ENCODE data around the gene HOXC10.

Gene HOXC10

DNA sequence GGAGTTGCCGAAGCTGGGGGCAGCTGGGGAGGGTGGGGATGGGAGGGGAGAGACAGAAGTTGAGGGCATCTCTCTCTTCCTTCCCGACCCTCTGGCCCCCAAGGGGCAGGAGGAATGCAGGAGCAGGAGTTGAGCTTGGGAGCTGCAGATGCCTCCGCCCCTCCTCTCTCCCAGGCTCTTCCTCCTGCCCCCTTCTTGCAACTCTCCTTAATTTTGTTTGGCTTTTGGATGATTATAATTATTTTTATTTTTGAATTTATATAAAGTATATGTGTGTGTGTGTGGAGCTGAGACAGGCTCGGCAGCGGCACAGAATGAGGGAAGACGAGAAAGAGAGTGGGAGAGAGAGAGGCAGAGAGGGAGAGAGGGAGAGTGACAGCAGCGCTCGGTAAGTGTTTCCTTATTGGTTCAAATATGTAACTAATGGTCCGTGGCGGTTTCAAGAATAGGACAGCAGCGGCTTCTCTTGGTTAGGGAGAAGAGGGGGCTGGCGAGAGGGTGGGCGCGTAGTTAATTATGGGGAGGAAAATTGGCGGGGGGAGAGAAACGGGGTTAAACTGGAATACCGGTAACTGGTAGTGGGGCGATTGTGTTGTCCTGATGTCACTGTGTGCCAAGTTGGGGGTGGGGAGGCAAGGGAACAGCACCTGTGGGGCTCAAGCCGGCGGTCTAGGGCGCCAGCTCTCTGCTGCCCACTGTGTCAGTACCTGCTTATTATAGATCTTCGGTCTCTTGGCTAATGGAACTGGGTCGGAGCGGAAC lies 32.3 kb downstream of the HOXC10 start:
- DNase-seq (ENCODE audit: low read depth), result no peak
- TF ChIP-seq, protein P1, sequence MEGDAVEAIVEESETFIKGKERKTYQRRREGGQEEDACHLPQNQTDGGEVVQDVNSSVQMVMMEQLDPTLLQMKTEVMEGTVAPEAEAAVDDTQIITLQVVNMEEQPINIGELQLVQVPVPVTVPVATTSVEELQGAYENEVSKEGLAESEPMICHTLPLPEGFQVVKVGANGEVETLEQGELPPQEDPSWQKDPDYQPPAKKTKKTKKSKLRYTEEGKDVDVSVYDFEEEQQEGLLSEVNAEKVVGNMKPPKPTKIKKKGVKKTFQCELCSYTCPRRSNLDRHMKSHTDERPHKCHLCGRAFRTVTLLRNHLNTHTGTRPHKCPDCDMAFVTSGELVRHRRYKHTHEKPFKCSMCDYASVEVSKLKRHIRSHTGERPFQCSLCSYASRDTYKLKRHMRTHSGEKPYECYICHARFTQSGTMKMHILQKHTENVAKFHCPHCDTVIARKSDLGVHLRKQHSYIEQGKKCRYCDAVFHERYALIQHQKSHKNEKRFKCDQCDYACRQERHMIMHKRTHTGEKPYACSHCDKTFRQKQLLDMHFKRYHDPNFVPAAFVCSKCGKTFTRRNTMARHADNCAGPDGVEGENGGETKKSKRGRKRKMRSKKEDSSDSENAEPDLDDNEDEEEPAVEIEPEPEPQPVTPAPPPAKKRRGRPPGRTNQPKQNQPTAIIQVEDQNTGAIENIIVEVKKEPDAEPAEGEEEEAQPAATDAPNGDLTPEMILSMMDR (IDR thresholded peaks at IDR 0.05; ENCODE audit: low read depth, low read length, missing control alignments), result peak; percentile 23
- peak overlapping the region; percentile 54 for H3K4me3 ChIP-seq (ENCODE audit: low read depth, low read length)

DNA sequence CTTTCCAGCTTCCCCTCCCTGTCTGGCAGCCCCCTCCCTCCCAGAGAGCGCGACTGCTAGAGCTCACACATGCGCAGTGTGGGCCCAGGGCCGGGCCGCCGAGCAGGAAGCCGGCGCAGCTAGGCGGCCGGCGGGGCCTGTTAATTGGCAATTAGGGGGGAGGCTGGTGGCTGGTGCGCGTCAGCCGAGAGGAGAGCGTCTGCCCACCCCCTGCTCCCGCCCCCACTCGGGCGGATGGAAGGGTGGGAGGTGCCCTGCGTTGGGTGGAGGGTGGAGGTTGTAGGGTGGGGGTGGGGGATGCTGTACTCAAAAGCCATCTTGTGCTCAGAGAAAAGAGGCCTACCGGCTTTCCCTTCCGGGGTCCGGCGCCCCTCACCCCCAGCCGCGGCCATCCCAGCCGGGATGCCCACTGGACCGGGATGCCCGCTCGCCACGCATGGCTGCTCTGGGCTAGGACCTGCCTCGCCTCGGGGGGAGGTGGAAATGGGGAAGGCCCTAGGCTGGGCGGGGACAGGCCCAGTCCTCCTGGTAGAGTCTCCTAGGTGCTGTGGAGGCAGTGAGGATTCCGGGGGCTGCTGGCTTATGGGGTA lies 33.0 kb downstream of the HOXC10 start:
- DNase-seq (ENCODE audit: low read depth), result peak; percentile 49
- TF ChIP-seq, protein P1 (IDR thresholded peaks at IDR 0.05; ENCODE audit: low read depth, low read length, missing control alignments), result no peak

DNA sequence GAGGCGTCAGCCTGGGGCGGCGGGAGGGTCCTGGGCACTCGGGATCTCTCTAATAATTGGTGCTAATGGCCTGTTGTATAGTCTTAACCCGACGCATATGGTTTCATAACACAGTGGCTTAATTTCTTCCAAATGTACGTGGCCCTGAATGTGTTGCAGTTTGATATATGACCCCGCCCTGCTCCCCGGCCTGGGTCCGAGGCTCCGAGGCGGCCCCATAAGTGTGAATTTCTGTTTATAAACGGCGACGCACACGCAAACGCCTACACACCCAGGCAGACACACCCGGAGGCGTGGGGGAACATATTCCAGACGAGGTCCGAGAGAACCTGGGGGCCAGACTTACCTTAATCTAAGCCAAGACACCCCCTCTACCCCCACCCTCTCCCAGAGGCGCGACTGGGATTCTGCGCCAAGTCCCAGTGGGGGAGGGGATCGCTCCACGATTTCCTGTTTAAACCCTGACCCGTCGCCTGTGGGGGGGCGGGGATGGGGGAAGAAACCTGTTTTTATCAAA lies 33.6 kb downstream of the HOXC10 start:
- TF ChIP-seq, protein P1 (IDR thresholded peaks at IDR 0.05; ENCODE audit: low read depth, low read length, missing control alignments), result no peak
- DNase-seq (ENCODE audit: low read depth), result no peak
- H3K4me3 ChIP-seq (ENCODE audit: low read depth, low read length), result peak overlapping the region; percentile 54

More for the DNA sequence above, 33.0 kb downstream of the HOXC10 start:
- H3K4me3 ChIP-seq (ENCODE audit: low read depth, low read length), result peak overlapping the region; percentile 54

DNA sequence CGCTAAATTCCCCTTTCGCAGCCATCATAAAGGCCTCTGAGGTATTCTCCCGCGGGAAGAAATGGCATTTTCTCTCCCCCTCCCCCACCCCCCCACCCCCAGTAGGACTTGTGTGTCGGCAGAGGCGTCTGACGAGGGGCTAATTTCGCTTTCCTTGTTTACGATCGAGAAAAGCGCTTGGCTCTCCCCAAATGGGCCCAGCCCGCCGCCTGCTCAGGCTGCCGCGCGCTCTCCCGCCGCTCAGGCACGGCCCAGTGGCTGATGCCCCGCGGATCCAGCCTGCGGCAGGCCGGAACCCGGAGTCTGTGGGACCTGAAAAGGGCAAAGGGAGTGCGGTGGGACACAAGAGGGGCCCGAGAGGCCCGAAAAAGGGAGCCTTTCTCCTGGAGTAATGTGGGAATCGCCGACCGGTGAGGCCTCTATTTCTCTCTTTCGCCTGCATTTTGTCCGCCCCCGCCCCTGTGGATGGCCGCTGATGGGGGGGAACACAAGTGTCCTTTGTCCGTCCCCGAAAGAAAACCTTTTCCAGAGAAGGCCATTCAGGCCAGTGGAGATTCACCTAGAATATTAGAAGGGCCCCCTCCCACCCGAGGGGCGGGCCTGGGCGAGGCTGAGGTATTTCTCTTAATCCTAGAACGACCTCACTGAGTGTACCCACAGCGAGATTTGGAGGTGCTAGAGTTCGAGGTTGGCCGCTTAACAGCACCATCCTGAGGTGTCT lies 34.3 kb downstream of the HOXC10 start:
- no peak for DNase-seq (ENCODE audit: low read depth)

DNA sequence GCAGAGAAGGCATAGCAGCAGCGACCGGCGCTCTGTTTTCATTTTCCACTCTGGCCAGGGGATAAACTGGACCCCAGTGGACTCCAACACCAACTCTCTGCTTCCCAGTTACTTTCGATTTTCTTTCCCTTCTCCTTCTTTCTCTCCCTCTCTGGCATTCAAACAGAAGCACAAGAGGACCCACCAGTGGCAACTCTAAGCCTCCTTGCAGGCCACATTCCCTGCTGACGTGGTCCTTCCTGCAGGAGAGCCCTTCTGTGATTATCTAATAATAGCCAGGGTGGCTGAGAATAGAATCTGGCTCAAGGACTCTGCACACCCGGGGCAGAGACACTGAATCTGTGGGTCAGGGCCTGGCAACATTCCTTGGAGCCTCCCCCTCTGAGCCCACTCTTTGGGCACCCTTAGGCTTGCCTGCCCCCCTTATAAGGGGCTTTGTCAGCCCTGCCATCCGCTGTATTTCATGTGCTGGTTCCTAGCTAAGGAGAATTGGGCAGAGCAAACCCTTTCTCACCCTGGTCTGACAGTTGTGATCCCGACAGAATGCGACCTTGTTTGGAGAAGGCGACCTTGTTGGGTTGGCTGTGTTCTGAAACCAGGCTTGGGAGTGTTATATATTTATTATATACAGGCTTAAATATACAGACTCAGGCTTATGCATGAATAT lies 35.1 kb downstream of the HOXC10 start:
- no peak overlapping the region for H3K4me3 ChIP-seq (ENCODE audit: low read depth, low read length)
- TF ChIP-seq, protein P1 (IDR thresholded peaks at IDR 0.05; ENCODE audit: low read depth, low read length, missing control alignments), result no peak

More for the DNA sequence above, 34.3 kb downstream of the HOXC10 start:
- TF ChIP-seq, protein P1 (IDR thresholded peaks at IDR 0.05; ENCODE audit: low read depth, low read length, missing control alignments), result no peak
- H3K4me3 ChIP-seq (ENCODE audit: low read depth, low read length), result no peak overlapping the region

DNA sequence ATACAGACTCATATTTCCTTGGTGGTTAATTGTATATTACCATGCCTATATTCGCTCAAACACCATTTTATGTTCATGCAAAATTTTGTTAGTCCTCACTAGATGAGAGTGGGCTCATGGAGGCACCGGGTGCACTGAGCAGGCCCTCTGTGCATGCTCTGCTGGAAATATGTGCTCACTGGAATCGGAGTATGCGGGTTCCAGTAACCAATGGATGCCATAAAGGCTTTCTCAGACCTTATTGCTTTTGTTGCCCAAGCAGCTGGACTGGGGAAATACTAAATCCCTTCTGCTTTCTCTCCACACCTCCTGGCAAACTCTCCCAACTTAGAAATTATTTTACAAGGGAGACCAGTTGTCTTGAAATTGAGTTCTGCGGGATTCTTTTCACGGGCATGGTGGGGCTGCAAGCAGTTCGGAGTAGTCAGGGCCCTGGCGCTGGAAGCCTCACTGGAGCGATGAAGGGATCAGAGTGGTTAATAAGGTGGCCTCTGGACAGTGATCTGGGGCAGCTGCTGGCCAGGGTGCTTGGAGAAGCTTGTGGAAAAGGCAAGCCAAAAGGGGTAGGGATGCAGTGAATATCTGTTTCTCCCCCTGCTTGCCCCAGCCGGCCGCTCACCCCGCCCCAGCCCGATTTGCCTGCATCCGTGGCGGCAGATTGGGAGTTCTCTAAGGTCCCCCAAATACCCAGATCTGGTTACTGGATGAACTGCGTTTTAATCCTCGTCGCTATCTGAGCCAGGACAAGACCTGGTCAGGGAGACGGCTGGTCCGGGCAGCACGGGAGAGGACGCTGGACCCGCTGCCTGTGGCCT lies 35.9 kb downstream of the HOXC10 start:
- no peak for DNase-seq (ENCODE audit: low read depth)
- TF ChIP-seq, protein P1 (IDR thresholded peaks at IDR 0.05; ENCODE audit: low read depth, low read length, missing control alignments), result no peak
- no peak overlapping the region for H3K4me3 ChIP-seq (ENCODE audit: low read depth, low read length)

More for the DNA sequence above, 35.1 kb downstream of the HOXC10 start:
- DNase-seq (ENCODE audit: low read depth), result no peak

Data from GM12864 (cell line).